H4 (cell line): Measurements from ENCODE around the gene HMGCS2. TPM values are rescaled to one million over a fixed set of nuclear protein-coding genes. Genes with fewer than 3 reads are reported as not detected.
"Not testable (repeated sequence)": the region's sequence is repeated elsewhere in the genome, so short reads cannot be mapped to it uniquely, and the experiment has no call there.

Experiments
- DNase-seq: peaks from one replicate; pipeline ENCODE4 v3.0.0-alpha.2; 2015; ENCODE audit warnings: low spot score
- total RNA-seq: library from RNA; depleted of rRNA; stranded (reverse); fragments of >200 nt; shearing (Covaris generic); gene quantifications from 2 replicates; pipeline ENCODE4 v1.2.3, GENCODE V29; 2014

HMGCS2 gene
- total RNA-seq, 1 experiment from 2014 or later, result 0.87 TPM

GRCh38 chr1:119731741-119732430 is 36.8 kb downstream of the HMGCS2 start:
- DNase-seq, result no peak

GRCh38 chr1:119731060-119731459 is 37.6 kb downstream of the HMGCS2 start:
- DNase-seq, result no peak

- no peak for DNase-seq
These were observed 39.7 kb downstream of the HMGCS2 start for GRCh38 chr1:119729044-119729443.

GRCh38 chr1:119727991-119728390 is 40.7 kb downstream of the HMGCS2 start:
- no peak for DNase-seq

GRCh38 chr1:119725626-119726025 is 43.1 kb downstream of the HMGCS2 start:
- DNase-seq, result no peak

GRCh38 chr1:119724611-119725218 is 44.0 kb downstream of the HMGCS2 start:
- DNase-seq, result no peak

GRCh38 chr1:119721896-119722295 is 46.8 kb downstream of the HMGCS2 start:
- no peak for DNase-seq

GRCh38 chr1:119720866-119721440 is 47.8 kb downstream of the HMGCS2 start:
- no peak for DNase-seq

- DNase-seq, result no peak
These were observed 49.7 kb downstream of the HMGCS2 start for GRCh38 chr1:119718972-119719371.

- DNase-seq, result no peak
These were observed 50.3 kb downstream of the HMGCS2 start for GRCh38 chr1:119718409-119718808.

- peak; percentile 39 for DNase-seq
These were observed 53.2 kb downstream of the HMGCS2 start for GRCh38 chr1:119715542-119715941.

- DNase-seq, result no peak
These were observed 54.1 kb downstream of the HMGCS2 start for GRCh38 chr1:119714583-119714982.

- DNase-seq, result no peak
These were observed 54.8 kb downstream of the HMGCS2 start for GRCh38 chr1:119713749-119714456.

- DNase-seq, result no peak
These were observed 55.5 kb downstream of the HMGCS2 start for GRCh38 chr1:119713039-119713748.

GRCh38 chr1:119712342-119713038 is 56.2 kb downstream of the HMGCS2 start:
- DNase-seq, result peak; percentile 96

GRCh38 chr1:119711804-119712341 is 56.8 kb downstream of the HMGCS2 start, which contains the start of gene PHGDH:
Gene PHGDH (plus strand): TSS chr1:119711934. CDS start chr1:119712023, 89 bp downstream.
- DNase-seq, result peak; percentile 95

GRCh38 chr1:119711356-119711803 is 57.3 kb downstream of the HMGCS2 start:
- not testable (repeated sequence) for DNase-seq

GRCh38 chr1:119706599-119706998 is 62.1 kb downstream of the HMGCS2 start:
- DNase-seq, result not testable (repeated sequence)

GRCh38 chr1:119703666-119704450 is 64.8 kb downstream of the HMGCS2 start:
- no peak for DNase-seq

- DNase-seq, result no peak
These were observed 66.3 kb downstream of the HMGCS2 start for GRCh38 chr1:119702384-119702783.
